Measurements from ENCODE around the gene EME1. TPM values are rescaled to one million over a fixed set of nuclear protein-coding genes. Genes with fewer than 3 reads are reported as not detected.

EME1 gene
- total and polyA plus RNA-seq, 2 of the 8 experiments (the other 6 are each of a cell fraction or from before 2014, with no cell fraction given): 13.9 to 16.3 TPM

GRCh38 chr17:50425682-50426471 is 52.8 kb downstream of the EME1 start, which contains the start of gene ACSF2 (continued):
- no peak for TF ChIP-seq HDAC2 (IDR thresholded peaks at IDR 0.05; ENCODE audit: borderline replicate concordance in 1 of 2, low read depth in 2 of 2, low read length in 2 of 2)
- no peak for TF ChIP-seq BACH1 (IDR thresholded peaks at IDR 0.05; ENCODE audit: low read length)
- TF ChIP-seq ASH2L (IDR thresholded peaks at IDR 0.05; ENCODE audit: low read length): peak; percentile 23
- TF ChIP-seq NANOG (IDR thresholded peaks at IDR 0.05; ENCODE audit: insufficient read depth, low read depth, low read length, poor library complexity, severe bottlenecking): no peak
- TF ChIP-seq MAX (IDR thresholded peaks at IDR 0.05): peak; percentile 97

All from H1 (cell line).